MM.1S (cell line): ENCODE data around the gene SH2D1B.

Source experiments
- DNase-seq: peaks from one replicate; pipeline ENCODE4 v3.0.0-alpha.2; 2015
- H2AFZ ChIP-seq: fragments of 300-600 bp; sonication (generic); 2 replicates; pipeline ENCODE4 v1.6.0; 2016; ENCODE audit warnings: antibody characterized with exemption, low read length
- H3F3A ChIP-seq: fragments of 300-600 bp; sonication (generic); 2 replicates; pipeline ENCODE4 v1.6.1; 2016; ENCODE audit warnings: mild to moderate bottlenecking, antibody characterized with exemption, low read length, moderate library complexity, mixed read lengths; ENCODE audit not compliant: insufficient read depth
- H3K27ac ChIP-seq: fragments of 300-600 bp; sonication (generic); 2 replicates; pipeline ENCODE4 v1.5.1; 2016; ENCODE audit warnings: mild to moderate bottlenecking, low read length
- H3K27me3 ChIP-seq: fragments of 300-600 bp; sonication (generic); replicated peaks from 2 replicates; pipeline ENCODE4 v1.6.0; 2016; ENCODE audit warnings: low read length; ENCODE audit not compliant: insufficient read depth
- H3K36me3 ChIP-seq: fragments of 300-600 bp; sonication (generic); replicated peaks from 2 replicates; pipeline ENCODE4 v1.6.1; 2016; ENCODE audit warnings: mild to moderate bottlenecking, low read length, mixed read lengths; ENCODE audit not compliant: insufficient read depth
- H3K4me1 ChIP-seq: fragments of 300-600 bp; sonication (generic); 2 replicates; pipeline ENCODE4 v1.6.1; 2016; ENCODE audit warnings: low read length, mixed read lengths
- H3K4me2 ChIP-seq: fragments of 300-600 bp; sonication (generic); 2 replicates; pipeline ENCODE4 v1.6.0; 2016; ENCODE audit warnings: low read depth, low read length
- H3K4me3 ChIP-seq: fragments of 300-600 bp; sonication (generic); 2 replicates; pipeline ENCODE4 v1.5.1; 2016; ENCODE audit warnings: low read length, mixed read lengths
- H3K79me2 ChIP-seq: fragments of 300-600 bp; sonication (generic); 2 replicates; pipeline ENCODE4 v1.6.1; 2016; ENCODE audit warnings: mixed run types, low read length, mixed read lengths
- H3K9ac ChIP-seq: fragments of 300-600 bp; sonication (generic); 2 replicates; pipeline ENCODE4 v1.6.1; 2016; ENCODE audit warnings: low read length, mixed read lengths
- H3K9me2 ChIP-seq: fragments of 300-600 bp; sonication (generic); replicated peaks from 2 replicates; pipeline ENCODE4 v1.6.1; 2016; ENCODE audit warnings: mild to moderate bottlenecking, low read length, mixed read lengths; ENCODE audit not compliant: insufficient read depth
- H3K9me3 ChIP-seq: fragments of 300-600 bp; sonication (generic); replicated peaks from 2 replicates; pipeline ENCODE4 v1.6.1; 2016; ENCODE audit warnings: mild to moderate bottlenecking, low read length, mixed read lengths; ENCODE audit not compliant: insufficient read depth
- H4K20me1 ChIP-seq: fragments of 300-600 bp; sonication (generic); 2 replicates; pipeline ENCODE4 v1.6.1; 2016; ENCODE audit warnings: mild to moderate bottlenecking, low read length, moderate library complexity, mixed read lengths; ENCODE audit not compliant: insufficient read depth
- CTCF ChIP-seq: fragments of 300-600 bp; sonication (generic); IDR thresholded peaks from 2 replicates; pipeline ENCODE4 v1.5.1; 2016; ENCODE audit warnings: antibody characterized with exemption, low read length, mixed read lengths
- EZH2 ChIP-seq: fragments of 300-600 bp; sonication (generic); optimal IDR thresholded peaks from 2 replicates; pipeline ENCODE3; 2017; ENCODE audit warnings: low read depth, mild to moderate bottlenecking, antibody characterized with exemption, low read length, mixed read lengths
- EZH2phosphoT487 ChIP-seq: fragments of 300-600 bp; sonication (generic); IDR thresholded peaks from 2 replicates; pipeline ENCODE4 v1.6.1; 2018; ENCODE audit warnings: antibody characterized with exemption, low read length

The SH2D1B gene

GRCh38 chr1:162387226-162388082, 24.5 kb downstream of the SH2D1B start:
- H3K9me3 ChIP-seq: no peaks in the 10 kb centered on the region
- no peaks in the 10 kb centered on the region for H3K36me3 ChIP-seq
- no peak overlapping the region for H3K27ac ChIP-seq

GRCh38 chr1:162386292-162387225, 25.4 kb downstream of the SH2D1B start:
- Histone ChIP-seq H3K4me3 (no peak overlapping the region), H4K20me1 (no peaks in the 10 kb centered on the region), H3K27ac (no peak overlapping the region), H3K9me2 (no peaks in the 10 kb centered on the region), H3K9ac (no peak overlapping the region), H3K4me1 (peaks cover 12% of the 10 kb centered on the region), H2AFZ (no peak overlapping the region), H3K4me2 (no peak overlapping the region), H3K27me3 (no peaks in the 10 kb centered on the region), H3K79me2 (no peaks in the 10 kb centered on the region), H3F3A (no peaks in the 10 kb centered on the region), H3K9me3 (no peaks in the 10 kb centered on the region), H3K36me3 (no peaks in the 10 kb centered on the region)
- no peak for DNase-seq
- TF ChIP-seq CTCF (no peak), EZH2phosphoT487 (no peak), EZH2 (no peak)

More at GRCh38 chr1:162387226-162388082, 24.5 kb downstream of the SH2D1B start:
- DNase-seq: no peak
- H3F3A ChIP-seq: no peaks in the 10 kb centered on the region
- H3K9me2 ChIP-seq: no peaks in the 10 kb centered on the region
- peaks cover 12% of the 10 kb centered on the region for H3K4me1 ChIP-seq
- H2AFZ ChIP-seq: no peak overlapping the region
- no peak for TF ChIP-seq EZH2
- no peak for TF ChIP-seq EZH2phosphoT487
- no peak for TF ChIP-seq CTCF
- H3K4me3 ChIP-seq: no peak overlapping the region
- no peaks in the 10 kb centered on the region for H3K27me3 ChIP-seq
- H3K79me2 ChIP-seq: no peaks in the 10 kb centered on the region
- H3K4me2 ChIP-seq: no peak overlapping the region
- no peak overlapping the region for H3K9ac ChIP-seq
- no peaks in the 10 kb centered on the region for H4K20me1 ChIP-seq

GRCh38 chr1:162385702-162386101, 26.2 kb downstream of the SH2D1B start:
- H3K4me1 ChIP-seq: peaks cover 12% of the 10 kb centered on the region
- no peaks in the 10 kb centered on the region for H4K20me1 ChIP-seq
- no peak for TF ChIP-seq CTCF
- no peak for TF ChIP-seq EZH2
- no peak for TF ChIP-seq EZH2phosphoT487
- no peak overlapping the region for H3K9ac ChIP-seq
- H3K27ac ChIP-seq: no peak overlapping the region
- H3K4me2 ChIP-seq: no peak overlapping the region
- no peak overlapping the region for H3K4me3 ChIP-seq
- no peaks in the 10 kb centered on the region for H3K79me2 ChIP-seq
- DNase-seq: no peak
- H3F3A ChIP-seq: no peaks in the 10 kb centered on the region
- H3K27me3 ChIP-seq: no peaks in the 10 kb centered on the region
- no peaks in the 10 kb centered on the region for H3K9me2 ChIP-seq
- H2AFZ ChIP-seq: no peak overlapping the region
- no peaks in the 10 kb centered on the region for H3K36me3 ChIP-seq
- H3K9me3 ChIP-seq: no peaks in the 10 kb centered on the region
